ENCODE measurements around the gene TUBG1. TPM values are rescaled to one million over a fixed set of nuclear protein-coding genes. Genes with fewer than 3 reads are reported as not detected.

TUBG1 gene
- total and polyA plus RNA-seq, 9 of the 15 experiments (the other 6 are each of a cell fraction or from before 2014, with no cell fraction given), result 33.1 to 147 (median 66.0) TPM

GRCh38 chr17:42657824-42658588 is 48.5 kb downstream of the TUBG1 start (continued):
- TF ChIP-seq ZC3H8 (IDR thresholded peaks at IDR 0.05) (no peak), MAFK (IDR thresholded peaks at IDR 0.05; ENCODE audit: low read length) (no peak), PHB (CRISPR knock-in tag; IDR thresholded peaks at IDR 0.05) (no peak), ZBTB17 (CRISPR knock-in tag; IDR thresholded peaks at IDR 0.05) (no peak), HDAC8 (tag; IDR thresholded peaks at IDR 0.05) (0 out of 2 replicates have a peak, but pooled peaks have one; percentile 60), ZBTB34 (CRISPR knock-in tag; IDR thresholded peaks at IDR 0.05) (no peak), SRSF9 (IDR thresholded peaks at IDR 0.05; ENCODE audit: borderline replicate concordance, low read depth, low read length) (no peak), HMG20A (CRISPR knock-in tag; conservative IDR thresholded peaks at IDR 0.05) (no peak), CAMTA2 (CRISPR knock-in tag; conservative IDR thresholded peaks at IDR 0.05) (no peak), ZBTB8A (IDR thresholded peaks at IDR 0.05; ENCODE audit: partially characterized antibody) (no peak), HNRNPL (IDR thresholded peaks at IDR 0.05; ENCODE audit: low read depth, low read length) (no peak), RBM25 (IDR thresholded peaks at IDR 0.05; ENCODE audit: low read depth, low read length, severe bottlenecking) (peak; percentile 61), ZNF395 (CRISPR knock-in tag; IDR thresholded peaks at IDR 0.05) (0 out of 2 replicates have a peak, but pooled peaks have one; percentile 32), ZNF449 (CRISPR knock-in tag; IDR thresholded peaks at IDR 0.05) (no peak), ZNF668 (CRISPR knock-in tag; IDR thresholded peaks at IDR 0.05) (peak; percentile 66; the same call in 1 of the 2 replicates), ZNF146 (CRISPR knock-in tag; IDR thresholded peaks at IDR 0.05; ENCODE audit: unreplicated experiment) (peak; percentile 88), ZNF583 (CRISPR knock-in tag; IDR thresholded peaks at IDR 0.05) (0 out of 2 replicates have a peak, but pooled peaks have one; percentile 21), NR4A1 (CRISPR knock-in tag; IDR thresholded peaks at IDR 0.05) (no peak), NR4A1 (tag; IDR thresholded peaks at IDR 0.05) (peak; percentile 44; the same call in 1 of the 2 replicates), ETV1 (tag; conservative IDR thresholded peaks at IDR 0.05; ENCODE audit: low read depth) (no peak), ZNF57 (CRISPR knock-in tag; IDR thresholded peaks at IDR 0.05) (no peak)
